Stromal cell of bone marrow (primary cell): ENCODE measurements around the gene BPGM.
A peak's percentile ranks its signal among the peaks of the same experiment; 100 is the strongest.
"Not testable (repeated sequence)": the region's sequence is repeated elsewhere in the genome, so short reads cannot be mapped to it uniquely, and the experiment has no call there.

Experiments used
- DNase-seq: peaks from one replicate; pipeline ENCODE4 v3.0.0-alpha.2; 2012; ENCODE audit warnings: low read depth

BPGM gene

DNA sequence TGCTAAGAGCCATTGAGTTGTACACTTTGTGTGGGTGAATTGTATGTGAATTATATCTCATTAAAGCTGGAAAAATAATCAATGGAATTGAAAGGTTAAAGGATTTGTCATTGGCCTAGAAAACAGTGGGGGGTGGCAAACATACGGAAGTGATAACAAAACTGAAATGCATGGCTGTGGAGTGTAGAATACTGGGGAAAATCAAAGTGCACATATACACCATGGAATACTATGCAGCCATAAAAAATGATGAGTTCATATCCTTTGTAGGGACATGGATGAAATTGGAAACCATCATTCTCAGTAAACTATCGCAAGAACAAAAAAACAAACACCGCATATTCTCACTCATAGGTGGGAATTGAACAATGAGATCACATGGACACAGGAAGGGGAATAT lies 18.4 kb downstream of the BPGM start:
- DNase-seq = not testable (repeated sequence)

DNA sequence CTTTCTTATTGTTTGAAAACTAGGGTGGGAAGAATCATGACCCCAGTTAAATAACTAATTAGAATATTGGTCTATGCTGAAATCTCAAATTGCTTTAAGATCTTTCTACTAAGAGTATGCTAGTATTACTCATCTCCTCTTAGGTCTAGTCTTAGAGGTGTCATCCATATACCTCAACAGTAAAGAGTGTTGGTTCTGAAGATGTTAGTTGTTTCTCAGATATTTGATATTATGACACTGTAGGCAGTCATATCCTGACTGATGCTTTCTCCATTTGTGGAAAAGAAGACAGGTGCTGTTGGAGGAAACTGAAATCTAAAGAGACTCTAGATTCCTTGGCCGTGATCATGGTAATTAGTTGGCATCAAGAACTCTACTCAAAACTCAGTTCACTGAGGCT lies 21.2 kb downstream of the BPGM start:
- DNase-seq = no peak

DNA sequence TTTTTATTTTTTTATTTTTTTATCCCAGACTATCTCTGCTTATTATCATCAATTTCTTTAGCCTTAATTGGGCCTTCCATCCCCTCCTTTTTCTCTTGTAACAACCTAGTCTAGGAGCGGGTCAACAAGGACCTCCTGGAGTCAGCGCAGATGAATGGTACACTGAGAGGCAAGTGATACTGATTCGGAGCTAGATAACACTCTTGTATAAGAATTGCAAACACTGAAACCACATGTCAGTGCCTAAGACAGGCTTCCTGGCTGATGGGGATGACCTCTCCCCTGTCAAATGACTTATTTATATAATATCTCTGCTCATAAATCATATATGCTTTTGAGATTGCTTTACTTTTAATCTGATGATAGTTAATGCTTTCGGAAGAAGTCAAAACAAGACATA lies 22.7 kb downstream of the BPGM start:
- no peak for DNase-seq

DNA sequence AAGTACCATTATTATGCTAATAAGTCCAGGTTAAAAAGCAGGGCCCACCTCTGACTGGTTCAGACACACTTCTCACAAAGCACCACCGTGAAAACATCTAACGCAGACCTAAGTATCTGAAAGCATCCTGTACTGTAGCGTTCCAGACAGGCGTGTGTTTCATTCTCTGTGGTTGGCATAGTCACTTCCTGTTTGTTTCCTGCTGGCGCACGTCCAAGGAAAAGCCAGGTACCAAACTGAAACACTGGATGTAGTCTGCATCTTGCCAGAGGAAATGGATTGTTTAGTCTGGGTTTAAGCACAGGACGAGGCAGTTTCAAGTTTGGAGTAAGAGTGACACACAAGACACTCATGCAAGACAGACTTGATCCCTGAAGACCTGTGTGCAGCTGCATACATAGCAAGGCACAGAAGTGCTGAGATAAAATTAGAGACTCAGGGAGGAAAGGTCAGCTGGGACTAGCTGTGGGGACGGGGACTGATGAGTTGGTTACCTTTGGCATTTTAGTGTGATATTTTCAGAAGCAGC lies 23.3 kb downstream of the BPGM start:
- no peak for DNase-seq

DNA sequence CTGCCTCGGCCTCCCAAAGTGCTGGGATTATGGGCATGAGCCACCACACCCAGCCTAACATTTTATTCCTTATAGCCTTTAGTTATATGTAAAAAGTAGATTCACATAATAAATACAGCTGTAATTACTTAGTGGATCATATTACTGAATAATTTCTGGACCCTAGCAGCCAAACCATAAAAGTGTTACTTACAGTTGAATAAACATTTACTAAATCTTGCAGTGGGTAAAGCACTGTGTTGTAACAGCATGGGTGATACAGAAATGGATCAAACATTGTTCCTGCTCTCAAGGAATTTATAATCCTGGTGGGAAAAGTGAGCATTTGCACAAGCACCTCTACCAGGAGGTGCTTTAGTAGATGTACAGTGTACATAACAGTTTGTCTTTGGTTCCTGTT lies 25.0 kb downstream of the BPGM start:
- no peak for DNase-seq

DNA sequence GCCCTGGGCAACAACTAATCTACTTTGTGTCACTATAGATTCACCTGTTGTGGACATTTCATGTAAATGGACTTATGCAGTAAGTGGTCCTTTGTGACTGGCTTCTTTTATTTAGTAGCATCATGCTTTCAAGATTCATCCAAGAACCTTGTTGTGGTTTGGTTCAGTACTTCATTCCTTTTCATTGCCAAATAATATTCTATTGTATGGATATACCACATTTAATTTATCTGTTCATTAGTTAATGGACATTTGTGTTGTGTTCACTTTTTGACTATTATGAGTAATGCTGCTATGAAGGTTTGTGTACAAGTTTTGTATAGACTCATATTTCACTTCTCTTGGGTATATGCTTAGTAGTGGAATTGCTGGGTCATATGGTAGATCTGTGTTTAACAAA lies 27.8 kb downstream of the BPGM start:
- no peak for DNase-seq

DNA sequence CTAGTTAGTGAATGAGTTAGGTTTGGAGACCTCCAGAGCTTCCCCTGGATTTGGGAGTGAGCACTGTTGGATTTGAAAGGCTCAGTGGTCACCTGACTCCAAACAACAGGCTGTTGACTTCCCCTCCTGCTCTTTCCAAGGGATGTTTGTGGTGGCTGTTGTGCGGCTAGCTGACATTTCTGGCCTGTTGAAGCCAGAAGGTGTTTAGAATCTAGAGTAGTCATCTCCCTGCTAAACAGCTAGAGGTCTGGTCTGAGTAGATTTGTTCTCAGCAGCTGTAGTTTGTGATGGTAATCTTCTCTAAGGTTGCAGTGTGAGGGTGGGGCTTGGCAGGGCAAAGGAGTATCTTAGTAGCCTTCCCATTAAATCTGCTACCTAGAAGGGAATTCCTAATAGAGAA lies 30.1 kb downstream of the BPGM start:
- no peak for DNase-seq

DNA sequence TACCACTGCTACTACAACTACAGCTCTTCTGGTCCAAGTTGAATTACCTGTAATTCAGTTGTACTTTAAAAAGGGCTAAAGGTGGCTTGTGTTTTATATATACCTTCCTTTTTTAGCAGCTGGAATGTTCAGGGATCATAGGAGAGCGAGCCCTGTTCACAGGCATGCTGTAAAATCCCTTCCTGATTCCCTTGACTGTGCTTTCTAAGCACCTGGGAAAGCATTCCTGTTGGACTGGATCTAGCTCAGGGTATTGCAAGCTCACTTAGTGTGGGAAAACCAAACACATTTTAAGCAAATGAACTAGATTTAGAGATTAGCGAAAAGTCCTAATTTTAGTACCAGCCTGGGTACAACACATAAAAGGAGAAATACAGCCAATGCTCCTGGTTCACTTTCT lies 31.5 kb downstream of the BPGM start:
- no peak for DNase-seq

DNA sequence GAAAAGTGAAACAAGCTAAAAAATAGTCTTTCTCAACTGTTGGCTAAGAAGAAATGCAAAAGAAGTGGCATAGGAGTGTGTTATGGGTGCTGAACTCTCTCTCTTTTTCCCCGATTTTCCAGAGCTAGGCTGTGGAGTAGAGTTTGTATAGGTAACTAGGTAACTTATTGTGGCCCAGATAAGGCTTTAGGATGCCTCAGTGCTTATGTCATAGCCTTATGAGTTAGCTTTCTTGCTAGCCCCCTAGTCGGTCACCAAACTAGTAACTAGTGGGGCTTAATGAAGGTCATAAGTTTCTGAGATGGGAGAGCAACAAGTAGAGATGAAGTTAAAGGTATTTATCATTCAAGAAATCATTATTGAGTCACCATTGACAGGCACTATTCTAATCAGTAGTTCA lies 32.4 kb downstream of the BPGM start:
- no peak for DNase-seq

DNA sequence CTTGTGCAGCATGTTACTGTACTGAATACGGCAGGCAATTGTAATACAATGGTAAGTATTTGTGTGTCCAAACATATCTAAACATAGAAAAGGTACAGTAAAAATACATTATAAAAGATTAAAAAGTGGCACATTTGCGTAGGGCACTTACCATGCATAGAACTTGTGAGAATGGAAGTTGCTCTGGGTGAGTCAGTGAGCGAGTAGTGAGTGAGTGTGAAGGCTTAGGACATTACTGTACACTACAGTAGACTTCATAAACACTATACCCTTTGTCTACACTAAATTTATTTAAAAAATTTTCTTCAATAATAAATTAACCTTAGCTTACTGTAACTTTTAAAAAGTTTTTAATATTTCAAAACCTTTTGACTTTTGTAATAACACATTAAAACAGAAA lies 37.5 kb downstream of the BPGM start:
- no peak for DNase-seq

DNA sequence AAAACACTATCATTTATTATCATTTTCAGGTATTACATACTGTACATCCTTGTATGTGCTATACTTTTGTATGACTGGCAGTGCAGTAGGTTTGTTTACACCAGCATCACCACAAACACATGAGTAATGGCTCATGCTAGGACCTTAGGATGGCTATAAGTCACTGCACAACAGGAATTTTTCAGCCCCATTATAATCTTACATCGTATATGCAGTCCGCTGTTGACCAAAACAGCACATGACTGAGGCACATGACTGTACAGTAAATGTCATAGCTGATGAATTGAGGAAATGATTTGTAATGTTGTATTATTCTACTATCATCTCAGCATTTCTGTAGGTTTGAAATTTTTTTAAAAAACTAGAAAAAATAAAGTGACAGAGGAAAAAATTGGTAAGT lies 38.6 kb downstream of the BPGM start:
- DNase-seq = no peak

DNA sequence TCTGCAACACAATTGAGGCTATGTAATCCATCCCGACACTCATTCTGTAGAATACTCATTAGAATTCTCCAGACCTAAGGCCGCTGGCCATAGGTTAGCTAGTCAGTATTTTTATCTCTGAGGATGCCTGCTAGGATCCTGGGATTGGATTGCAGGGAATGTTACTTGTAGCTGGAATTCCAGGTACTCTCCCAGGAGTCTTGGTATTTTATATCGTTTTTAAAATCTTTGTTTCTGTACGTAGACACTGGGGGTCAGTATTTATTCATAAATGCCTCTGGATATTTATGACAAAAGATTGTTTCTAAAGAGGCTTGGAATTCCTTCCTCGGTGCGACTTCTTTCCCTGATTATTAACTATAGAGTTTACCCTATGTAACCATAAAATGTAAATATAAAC lies 40.1 kb downstream of the BPGM start:
- no peak for DNase-seq

DNA sequence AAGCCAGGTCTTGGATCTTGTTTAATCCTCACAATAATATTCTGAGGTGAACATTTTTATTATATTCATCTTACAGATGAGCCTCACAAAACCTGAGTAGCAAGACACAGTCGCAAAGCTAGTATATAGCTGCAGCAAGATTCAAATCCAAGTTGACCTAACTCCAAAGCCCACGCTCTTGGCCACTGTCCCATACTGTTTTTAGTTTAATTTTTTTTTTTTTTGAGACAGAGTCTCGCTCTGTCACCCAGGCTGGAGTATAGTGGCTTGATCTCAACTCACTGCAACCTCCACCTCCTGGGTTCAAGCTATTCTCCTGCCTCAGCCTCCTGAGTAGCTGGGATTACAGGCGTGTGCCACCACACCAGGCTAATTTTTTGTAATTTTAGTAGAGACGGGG lies 42.9 kb downstream of the BPGM start:
- not testable (repeated sequence) for DNase-seq

DNA sequence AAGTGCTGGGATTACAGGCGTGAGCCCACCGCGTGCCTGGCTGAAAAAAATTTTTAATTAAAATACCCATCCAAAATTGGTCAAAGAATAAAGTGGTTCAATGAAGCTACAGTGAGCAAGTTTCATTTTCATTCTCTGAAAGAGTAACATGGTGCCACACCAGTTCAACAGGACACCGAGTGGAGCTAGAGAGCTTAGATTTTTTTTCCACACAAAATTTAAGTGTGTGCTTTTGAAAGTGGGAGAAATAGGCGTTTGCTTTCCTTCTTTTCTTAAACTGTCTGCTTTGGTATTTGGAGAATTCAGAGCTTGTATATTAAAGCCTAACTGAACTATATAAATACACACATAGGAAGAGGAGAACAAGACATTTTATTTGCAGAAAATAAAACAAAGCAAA lies 43.4 kb downstream of the BPGM start:
- DNase-seq = peak; percentile 74

DNA sequence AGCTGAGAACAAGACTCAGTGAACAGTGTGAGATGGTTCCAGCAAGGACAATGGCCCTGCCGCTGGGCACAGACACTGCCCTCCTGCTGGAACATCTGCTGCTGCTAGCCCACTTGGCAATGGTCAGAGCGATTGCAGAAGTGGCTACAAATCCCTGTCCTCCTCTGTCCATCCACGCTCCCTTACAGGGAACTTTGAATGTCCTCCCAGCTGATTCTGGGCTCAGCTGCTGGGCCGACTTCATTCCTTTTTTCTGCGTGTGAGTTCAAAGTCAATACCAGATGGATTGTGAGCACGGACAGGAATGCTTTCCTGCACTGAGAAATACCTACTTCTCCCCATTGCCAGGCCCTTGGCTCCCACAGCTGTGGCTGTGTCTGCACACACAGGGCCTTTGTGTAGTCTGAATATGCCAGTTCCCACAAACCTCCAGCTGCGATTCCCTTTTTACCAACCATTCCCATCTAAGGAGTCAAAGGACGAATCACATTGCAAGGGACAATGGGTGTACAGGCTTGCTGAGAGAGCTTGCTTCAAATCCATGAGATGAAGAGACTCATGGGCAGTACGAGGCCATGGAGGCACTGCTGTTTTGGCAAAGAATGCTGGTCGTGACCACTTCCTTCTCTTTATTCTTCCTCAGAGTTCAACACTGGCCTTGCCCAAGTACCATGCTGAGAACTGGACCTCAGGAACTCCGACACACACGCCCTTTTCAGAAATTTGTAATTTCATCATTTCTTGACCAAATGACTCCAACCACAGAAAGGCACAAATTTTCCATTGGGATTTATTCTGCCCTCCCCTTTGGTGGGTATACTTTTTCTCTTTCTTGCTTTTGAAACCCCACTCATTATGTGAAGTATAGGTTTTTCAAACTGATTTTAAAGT lies 44.2 kb downstream of the BPGM start:
- peak; percentile 57 for DNase-seq

DNA sequence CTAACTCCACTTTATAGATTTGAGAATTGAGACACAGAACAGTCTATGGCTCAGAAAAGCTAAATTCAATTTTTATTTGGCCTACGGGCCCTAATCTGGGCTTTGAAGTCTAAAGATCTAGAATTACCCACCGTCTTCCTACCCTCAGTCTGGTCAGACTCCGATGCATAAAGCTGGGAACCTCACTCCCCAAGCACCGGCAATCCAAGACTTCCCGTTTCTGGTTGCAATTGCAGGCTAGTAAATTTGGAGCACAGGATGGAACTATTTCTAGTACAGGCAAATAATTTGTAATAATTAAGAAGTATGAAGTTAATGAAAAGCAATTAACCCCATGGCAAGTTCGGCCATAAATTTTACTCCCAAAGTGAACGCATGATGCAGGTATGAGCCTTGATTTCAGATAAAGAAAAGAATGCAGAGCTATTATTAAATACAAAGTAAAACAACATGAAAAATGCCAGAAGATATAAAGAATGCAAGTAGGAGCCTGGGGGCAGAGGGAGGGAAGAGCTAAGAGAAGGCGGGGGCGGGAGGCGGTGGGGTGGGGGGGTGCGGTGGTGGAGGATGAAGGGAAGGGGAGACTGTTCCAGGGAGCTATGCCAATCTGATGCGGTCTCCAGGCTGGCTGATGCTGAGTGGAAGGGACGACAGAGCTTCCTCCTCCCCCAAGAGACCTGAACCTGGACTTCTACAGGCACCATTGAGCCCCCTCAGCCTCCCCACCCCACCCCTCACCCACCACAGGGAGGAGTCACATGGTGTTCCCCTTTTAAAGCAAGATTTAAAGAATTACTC lies 45.1 kb downstream of the BPGM start:
- DNase-seq = no peak

DNA sequence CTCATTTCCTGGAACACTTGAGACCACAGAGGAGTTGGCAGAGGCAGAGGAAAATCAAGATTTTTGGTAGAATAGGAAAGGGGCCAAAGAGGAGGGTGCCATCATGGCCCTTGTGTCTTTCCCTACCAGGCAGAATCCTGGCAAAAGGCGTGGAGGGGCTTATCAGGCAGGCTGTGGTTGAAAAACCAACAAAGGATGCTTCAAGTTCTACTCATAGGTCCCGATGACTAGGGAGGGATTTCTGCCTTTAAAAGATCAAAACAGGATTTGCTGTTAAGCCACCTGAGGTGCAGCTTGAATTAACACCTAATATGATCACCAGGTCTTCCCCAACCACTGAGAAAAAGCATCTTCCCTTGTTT lies 45.7 kb downstream of the BPGM start:
- peak; percentile 71 for DNase-seq

DNA sequence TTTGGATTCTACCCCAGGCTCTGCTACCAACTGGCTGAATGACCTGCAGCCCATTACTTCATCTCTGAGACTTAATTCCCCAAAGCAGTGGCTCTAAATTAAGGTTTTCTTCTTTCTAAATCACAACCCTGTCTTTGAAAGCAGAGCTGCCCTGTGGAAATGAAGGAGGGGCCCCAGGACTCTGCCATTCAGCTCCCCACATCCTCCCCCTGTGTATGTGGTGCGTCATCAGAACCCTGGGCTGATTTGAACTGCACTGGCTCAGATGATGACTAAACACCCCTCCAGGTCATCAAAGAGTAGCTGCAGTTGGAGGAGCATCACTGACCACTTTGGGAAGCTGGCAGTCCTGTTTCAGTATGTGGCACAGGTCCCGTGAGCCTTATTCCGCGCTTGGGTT lies 46.6 kb downstream of the BPGM start:
- DNase-seq = peak; percentile 99

DNA sequence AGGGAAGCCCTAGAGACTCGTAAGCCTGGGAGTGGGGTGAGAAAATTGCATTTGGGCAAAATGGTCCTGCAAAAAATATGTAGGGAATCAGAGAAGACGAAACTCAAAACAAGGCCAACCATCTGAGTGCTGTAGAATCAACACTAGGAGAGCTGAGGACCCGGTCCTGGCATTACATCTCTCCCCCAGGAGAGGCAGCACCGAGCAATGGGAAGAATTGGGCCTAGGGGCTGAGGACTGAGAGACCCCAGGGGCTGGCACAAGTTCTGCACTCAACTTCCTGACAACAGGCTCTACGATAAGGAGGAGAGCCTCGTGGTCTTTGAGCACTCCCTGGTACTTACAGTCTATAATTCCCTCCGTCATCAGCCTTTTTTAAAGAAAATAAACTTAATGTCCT lies 47.6 kb downstream of the BPGM start:
- DNase-seq = no peak

DNA sequence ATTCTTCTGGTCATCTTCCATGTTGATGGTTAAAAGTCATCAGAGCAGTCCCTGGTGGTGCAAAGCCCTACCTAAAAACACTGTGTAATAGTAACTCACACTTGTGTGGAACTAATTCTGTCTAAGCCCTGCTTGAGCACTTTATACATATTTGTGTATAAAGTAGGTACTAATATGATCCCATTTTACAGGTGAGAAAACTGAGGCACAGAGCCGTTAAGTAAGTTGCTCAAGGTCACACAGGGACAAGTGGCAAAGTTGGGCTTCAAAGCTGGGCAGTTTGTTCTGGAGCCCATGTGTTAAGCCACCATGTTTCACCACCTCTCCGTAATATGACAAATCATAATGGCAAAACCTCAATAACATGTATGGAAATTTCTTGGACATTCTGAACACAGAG lies 48.1 kb downstream of the BPGM start:
- no peak for DNase-seq

DNA sequence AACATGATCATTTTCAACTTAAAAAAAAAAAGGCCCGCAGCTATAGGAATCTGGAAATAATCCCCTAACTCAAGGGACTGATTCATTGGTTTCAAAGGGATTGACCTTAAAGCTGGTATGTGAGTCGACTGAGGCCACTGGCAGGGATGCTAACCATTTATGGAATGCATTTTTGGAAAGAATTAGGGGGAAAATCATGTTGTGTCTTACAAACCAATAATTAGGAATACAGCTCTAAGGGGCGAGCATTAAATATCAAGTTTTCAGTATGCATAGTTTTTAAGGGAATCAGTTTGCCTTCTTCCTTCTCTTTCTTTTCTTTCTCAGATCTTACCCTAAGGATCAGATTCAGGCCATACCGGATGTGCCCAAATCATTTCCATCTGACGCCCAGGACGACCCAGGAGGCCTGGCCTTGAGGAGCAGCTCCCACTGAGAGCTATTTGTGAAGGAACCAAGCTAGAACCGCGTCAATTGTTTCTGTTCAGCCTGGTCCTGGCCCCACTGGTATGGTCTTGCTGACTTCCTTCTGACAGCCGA lies 48.7 kb downstream of the BPGM start:
- DNase-seq = peak; percentile 76

DNA sequence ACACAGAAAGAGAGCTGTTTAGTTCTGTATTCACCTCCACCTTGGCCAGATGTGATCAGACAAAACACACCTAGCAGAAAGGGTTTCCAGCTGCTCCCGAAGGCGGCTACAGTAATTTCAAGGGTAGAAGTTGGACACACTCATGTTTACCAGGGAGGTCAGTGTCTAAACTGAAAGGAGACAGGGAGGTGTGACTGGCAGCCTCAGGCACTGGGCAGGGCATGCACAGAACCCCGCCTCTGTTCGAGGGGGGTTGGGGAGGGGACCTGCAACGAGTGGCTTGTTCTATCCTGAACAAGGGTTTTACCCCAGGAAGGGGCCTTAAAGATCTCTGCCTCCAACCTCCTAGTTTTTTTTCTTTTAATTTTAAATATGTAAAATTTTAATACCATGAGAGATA lies 49.6 kb downstream of the BPGM start:
- DNase-seq = no peak
